H9 (cell line): ENCODE results near the gene ZNF775. TPM values are rescaled to one million over a fixed set of nuclear protein-coding genes. Genes with fewer than 3 reads are reported as not detected.

Experiments
- DNase-seq: peaks from one replicate; pipeline ENCODE4 v3.0.0-alpha.2; 2017
- H2AFZ ChIP-seq: one replicate; pipeline ENCODE4 v1.6.1; 2013; ENCODE audit warnings: mild to moderate bottlenecking, low read length, control low read depth, moderate library complexity
- H2AK5ac ChIP-seq: 2 replicates; pipeline ENCODE4 v1.6.1; 2013; ENCODE audit warnings: low read length, control low read depth, mixed read lengths; ENCODE audit not compliant: insufficient read length
- H2BK120ac ChIP-seq: one replicate; pipeline ENCODE4 v1.6.1; 2013; ENCODE audit warnings: low read depth, mild to moderate bottlenecking, low read length, control low read depth, inconsistent platforms; ENCODE audit not compliant: poor library complexity, severe bottlenecking
- H2BK12ac ChIP-seq: 2 replicates; pipeline ENCODE4 v1.6.1; 2013; ENCODE audit warnings: low read length, control low read depth, mixed read lengths, low read depth; ENCODE audit not compliant: insufficient read length
- H2BK15ac ChIP-seq: 2 replicates; pipeline ENCODE4 v1.6.1; 2013; ENCODE audit warnings: low read depth, low read length, control low read depth
- H2BK20ac ChIP-seq: one replicate; pipeline ENCODE4 v1.6.1; 2013; ENCODE audit warnings: low read depth, mild to moderate bottlenecking, low read length, control low read depth, inconsistent platforms; ENCODE audit not compliant: poor library complexity, severe bottlenecking
- H2BK5ac ChIP-seq: 2 replicates; pipeline ENCODE4 v1.6.1; 2013; ENCODE audit warnings: low read length, control low read depth, mixed read lengths; ENCODE audit not compliant: insufficient read length
- H3K14ac ChIP-seq: 2 replicates; pipeline ENCODE4 v1.6.1; 2013; ENCODE audit warnings: low read length, control low read depth; ENCODE audit not compliant: insufficient read depth
- H3K18ac ChIP-seq: 2 replicates; pipeline ENCODE4 v1.6.1; 2013; ENCODE audit warnings: low read depth, mild to moderate bottlenecking, mixed read lengths, low read length, control low read depth; ENCODE audit not compliant: insufficient read length
- H3K23ac ChIP-seq: 2 replicates; pipeline ENCODE4 v1.6.1; 2013; ENCODE audit warnings: low read length, control low read depth, mixed read lengths, low read depth; ENCODE audit not compliant: insufficient read length
- H3K23me2 ChIP-seq: 2 replicates; pipeline ENCODE4 v1.6.1; 2013; ENCODE audit warnings: low read depth, mild to moderate bottlenecking, mixed read lengths, low read length, control low read depth; ENCODE audit not compliant: insufficient read length, poor library complexity, severe bottlenecking
- H3K27ac ChIP-seq: 2 replicates; pipeline ENCODE4 v1.5.1; 2013; ENCODE audit warnings: low read length, control low read depth, mixed read lengths, low read depth; ENCODE audit not compliant: insufficient read length
- H3K27me3 ChIP-seq: 2 replicates; pipeline ENCODE4 v1.6.1; 2013; ENCODE audit warnings: low read length, control low read depth, inconsistent platforms; ENCODE audit not compliant: insufficient read depth
- H3K4ac ChIP-seq: 2 replicates; pipeline ENCODE4 v1.6.1; 2013; ENCODE audit warnings: low read depth, mild to moderate bottlenecking, control low read depth, inconsistent platforms, low read length, moderate library complexity
- H3K4me1 ChIP-seq: 2 replicates; pipeline ENCODE4 v1.6.1; 2013; ENCODE audit warnings: low read length, control low read depth, inconsistent platforms; ENCODE audit not compliant: insufficient read depth
- H3K4me2 ChIP-seq: 2 replicates; pipeline ENCODE4 v1.6.1; 2013; ENCODE audit warnings: low read length, control low read depth, mixed read lengths; ENCODE audit not compliant: insufficient read length, insufficient read depth
- H3K56ac ChIP-seq: 2 replicates; pipeline ENCODE4 v1.6.1; 2013; ENCODE audit warnings: low read depth, mild to moderate bottlenecking, mixed read lengths, low read length, control low read depth; ENCODE audit not compliant: insufficient read length
- H3K79me1 ChIP-seq: 2 replicates; pipeline ENCODE4 v1.6.1; 2013; ENCODE audit warnings: low read depth, mild to moderate bottlenecking, moderate library complexity, low read length, control low read depth, inconsistent platforms; ENCODE audit not compliant: insufficient read depth, poor library complexity, severe bottlenecking
- H3K79me2 ChIP-seq: 2 replicates; pipeline ENCODE4 v1.6.1; 2013; ENCODE audit warnings: low read length, control low read depth, inconsistent platforms; ENCODE audit not compliant: insufficient read depth
- H3K9ac ChIP-seq: 2 replicates; pipeline ENCODE4 v1.6.1; 2013; ENCODE audit warnings: low read length, control low read depth, mixed read lengths; ENCODE audit not compliant: insufficient read length; ENCODE audit errors: extremely low read depth
- H3K9me3 ChIP-seq: one replicate; pipeline ENCODE4 v1.6.1; 2013; ENCODE audit warnings: low read depth, low read length, inconsistent platforms; ENCODE audit not compliant: control insufficient read depth
- H3T11ph ChIP-seq: one replicate; pipeline ENCODE4 v1.6.1; 2013; ENCODE audit warnings: mild to moderate bottlenecking, low read length, control low read depth, inconsistent platforms
- H4K20me1 ChIP-seq: one replicate; pipeline ENCODE4 v1.6.1; 2013; ENCODE audit not compliant: control insufficient read depth, insufficient read length, insufficient read depth
- H4K5ac ChIP-seq: 2 replicates; pipeline ENCODE4 v1.6.1; 2013; ENCODE audit warnings: low read depth, mild to moderate bottlenecking, mixed read lengths, low read length, control low read depth; ENCODE audit not compliant: insufficient read length
- H4K8ac ChIP-seq: replicated peaks from 2 replicates; pipeline ENCODE4 v1.6.1; 2013; ENCODE audit warnings: low read length, control low read depth, mixed read lengths, low read depth; ENCODE audit not compliant: insufficient read length
- H4K91ac ChIP-seq: 2 replicates; pipeline ENCODE4 v1.6.1; 2013; ENCODE audit warnings: low read depth, mild to moderate bottlenecking, moderate library complexity, mixed read lengths, low read length, control low read depth; ENCODE audit not compliant: insufficient read length
- H3K27ac Mint-ChIP-seq, 3 experiments: 2 replicates in 2 of 3; 3 replicates in 1 of 3; pipeline ENCODE4 v1.8.0; 2020 to 2021; ENCODE audit warnings: mixed read lengths in 3 of 3, mild to moderate bottlenecking in 1 of 3, moderate library complexity in 1 of 3
- H3K27me3 Mint-ChIP-seq: 2 replicates; pipeline ENCODE4 v1.8.0; 2021; ENCODE audit warnings: low read depth, mild to moderate bottlenecking, moderate library complexity, mixed read lengths
- H3K36me3 Mint-ChIP-seq, 3 experiments: 2 replicates in 2 of 3; 3 replicates in 1 of 3; pipeline ENCODE4 v1.8.0; 2020 to 2021; ENCODE audit warnings: low read depth in 3 of 3, mixed read lengths in 3 of 3; ENCODE audit not compliant: insufficient read depth in 1 of 3
- H3K4me1 Mint-ChIP-seq, 2 experiments: 2 replicates each; pipeline ENCODE4 v1.8.0; 2020; ENCODE audit warnings: mixed read lengths in 2 of 2
- H3K4me3 Mint-ChIP-seq, 2 experiments: 2 replicates in 1 of 2; 3 replicates in 1 of 2; pipeline ENCODE4 v1.8.0; 2020 to 2021; ENCODE audit warnings: mild to moderate bottlenecking in 2 of 2, mixed read lengths in 2 of 2, moderate library complexity in 1 of 2
- H3K9me3 Mint-ChIP-seq, 2 experiments: 2 replicates in 1 of 2; 3 replicates in 1 of 2; pipeline ENCODE4 v1.8.0; 2020; ENCODE audit warnings: mild to moderate bottlenecking in 2 of 2, mixed read lengths in 2 of 2, moderate library complexity in 1 of 2
- CTCF ChIP-seq: fragments of 200-600 bp; sonication (generic); conservative IDR thresholded peaks from 3 replicates; pipeline ENCODE4 v1.8.0; 2021; ENCODE audit warnings: antibody characterized with exemption, mild to moderate bottlenecking
- WGBS: extraction: QIAGEN DNeasy Blood & Tissue Kit; methylation state at CpG from one replicate; pipeline ENCODE4 v1.1.7; 2013; ENCODE audit warnings: missing lambda C conversion rate, low lambda C conversion rate, mixed read lengths; ENCODE audit not compliant: insufficient read length; ENCODE audit errors: extremely low coverage; 5-methylcytosine and 5-hydroxymethylcytosine counted together
- total RNA-seq: library from RNA; stranded (reverse); gene quantifications from 2 replicates; pipeline ENCODE4 v1.2.1, GENCODE V29; 2021

The ZNF775 gene
- total RNA-seq, 1 experiment from 2014 or later: 10.5 TPM

GRCh38 chr7:150390205-150390604 lies 11.1 kb downstream of the ZNF775 start:
- Histone ChIP-seq H3K56ac (no peak overlapping the region), H2BK12ac (no peak overlapping the region), H4K20me1 (no peaks in the 10 kb centered on the region), H3K4me2 (no peak overlapping the region), H2AK5ac (no peak overlapping the region), H3K4ac (no peak overlapping the region), H3K23me2 (no peaks in the 10 kb centered on the region), H3T11ph (no peak overlapping the region), H3K14ac (no peak overlapping the region), H3K79me1 (no peaks in the 10 kb centered on the region), H3K79me2 (no peaks in the 10 kb centered on the region), H3K27ac (no peak overlapping the region), H2BK5ac (no peak overlapping the region), H3K27me3 (no peaks in the 10 kb centered on the region), H2BK15ac (no peak overlapping the region), H4K5ac (no peak overlapping the region), H2AFZ (no peak overlapping the region), H4K91ac (no peak overlapping the region), H3K9ac (no peak overlapping the region), H3K9me3 (no peaks in the 10 kb centered on the region), H4K8ac (no peak overlapping the region), H2BK20ac (no peak overlapping the region), H3K18ac (no peak overlapping the region), H2BK120ac (no peak overlapping the region), H3K23ac (no peak overlapping the region), H3K4me1 (no peaks in the 10 kb centered on the region; the same call in 1 of the 2 replicates)
- H3K27ac Mint-ChIP-seq: no peak overlapping the region; a peak in 1 of 7 replicates
- no peak for DNase-seq
- H3K36me3 Mint-ChIP-seq: peaks cover 35 to 60% (median 39%) of the 10 kb centered on the region in 3 experiments
- no CpG with 5 or more reads among the region's 7 CpGs for WGBS
- no peak overlapping the region for H3K4me3 Mint-ChIP-seq
- no peaks in the 10 kb centered on the region for H3K9me3 Mint-ChIP-seq
- TF ChIP-seq CTCF: no peak
- H3K4me1 Mint-ChIP-seq: peaks cover 49 to 59% of the 10 kb centered on the region in 2 experiments
- no peaks in the 10 kb centered on the region for H3K27me3 Mint-ChIP-seq
